ENCODE measurements around the gene CDK4.

CDK4 gene

GRCh38 chr12:57739387-57739786 is 12.7 kb downstream of the CDK4 start:
- peak overlapping the region; percentile 67 for H3K4me3 Mint-ChIP-seq
- peak overlapping the region; percentile 87 for H3K27ac Mint-ChIP-seq
- H3K4me1 Mint-ChIP-seq: peaks cover 54% of the 10 kb centered on the region
- no peaks in the 10 kb centered on the region for H3K9me3 Mint-ChIP-seq
- H3K36me3 Mint-ChIP-seq: peaks cover 1% of the 10 kb centered on the region
- H3K27me3 Mint-ChIP-seq: no peaks in the 10 kb centered on the region

- peak within 1 kb of the TSS; percentile 67 for H3K4me3 Mint-ChIP-seq
- peak within 1 kb of the TSS; percentile 87 for H3K27ac Mint-ChIP-seq
- peaks cover 48% of the 10 kb centered on the region for H3K4me1 Mint-ChIP-seq
- no peaks in the 10 kb centered on the region for H3K9me3 Mint-ChIP-seq
- H3K27me3 Mint-ChIP-seq: no peaks in the 10 kb centered on the region
- H3K36me3 Mint-ChIP-seq: peaks cover 1% of the 10 kb centered on the region
These were observed 13.4 kb downstream of the CDK4 start, which contains the start of gene AGAP2 for GRCh38 chr12:57738661-57739237. AGAP2 (minus strand) TSS chr12:57738742; CDS start chr12:57738246, 496 bp downstream.

GRCh38 chr12:57737467-57738460 is 14.3 kb downstream of the CDK4 start:
- peaks cover 46% of the 10 kb centered on the region for H3K4me1 Mint-ChIP-seq
- H3K4me3 Mint-ChIP-seq: no peak overlapping the region
- H3K27ac Mint-ChIP-seq: no peak overlapping the region
- H3K36me3 Mint-ChIP-seq: peaks cover 1% of the 10 kb centered on the region
- no peaks in the 10 kb centered on the region for H3K27me3 Mint-ChIP-seq
- no peaks in the 10 kb centered on the region for H3K9me3 Mint-ChIP-seq

GRCh38 chr12:57736741-57737466 is 15.2 kb downstream of the CDK4 start:
- no peaks in the 10 kb centered on the region for H3K9me3 Mint-ChIP-seq
- H3K36me3 Mint-ChIP-seq: peaks cover 3% of the 10 kb centered on the region
- H3K27me3 Mint-ChIP-seq: no peaks in the 10 kb centered on the region
- H3K4me1 Mint-ChIP-seq: peaks cover 41% of the 10 kb centered on the region
- no peak overlapping the region for H3K4me3 Mint-ChIP-seq
- H3K27ac Mint-ChIP-seq: peak overlapping the region; percentile 65

- Mint-ChIP-seq H3K4me3 (no peak overlapping the region), H3K27me3 (no peaks in the 10 kb centered on the region), H3K9me3 (no peaks in the 10 kb centered on the region), H3K27ac (peak overlapping the region; percentile 65), H3K36me3 (peaks cover 5% of the 10 kb centered on the region), H3K4me1 (peaks cover 39% of the 10 kb centered on the region)
These were observed 16.0 kb downstream of the CDK4 start for GRCh38 chr12:57735952-57736740.

- peaks cover 31% of the 10 kb centered on the region for H3K4me1 Mint-ChIP-seq
- H3K27me3 Mint-ChIP-seq: no peaks in the 10 kb centered on the region
- no peaks in the 10 kb centered on the region for H3K9me3 Mint-ChIP-seq
- no peak overlapping the region for H3K4me3 Mint-ChIP-seq
- H3K36me3 Mint-ChIP-seq: peaks cover 5% of the 10 kb centered on the region
- H3K27ac Mint-ChIP-seq: peak overlapping the region; percentile 30
These were observed 16.8 kb downstream of the CDK4 start for GRCh38 chr12:57735198-57735855.

- no peaks in the 10 kb centered on the region for H3K27me3 Mint-ChIP-seq
- H3K36me3 Mint-ChIP-seq: peaks cover 7% of the 10 kb centered on the region
- no peak overlapping the region for H3K4me3 Mint-ChIP-seq
- H3K27ac Mint-ChIP-seq: no peak overlapping the region
- peaks cover 25% of the 10 kb centered on the region for H3K4me1 Mint-ChIP-seq
- H3K9me3 Mint-ChIP-seq: no peaks in the 10 kb centered on the region
These were observed 17.5 kb downstream of the CDK4 start for GRCh38 chr12:57734591-57734990.

- no peaks in the 10 kb centered on the region for H3K27me3 Mint-ChIP-seq
- no peak overlapping the region for H3K27ac Mint-ChIP-seq
- H3K4me3 Mint-ChIP-seq: no peak overlapping the region
- peaks cover 7% of the 10 kb centered on the region for H3K36me3 Mint-ChIP-seq
- no peaks in the 10 kb centered on the region for H3K9me3 Mint-ChIP-seq
- H3K4me1 Mint-ChIP-seq: peaks cover 18% of the 10 kb centered on the region
These were observed 18.2 kb downstream of the CDK4 start for GRCh38 chr12:57733928-57734327.

GRCh38 chr12:57732726-57733593 is 19.1 kb downstream of the CDK4 start:
- Mint-ChIP-seq H3K4me3 (no peak overlapping the region), H3K9me3 (no peaks in the 10 kb centered on the region), H3K27ac (peak overlapping the region; percentile 71), H3K27me3 (no peaks in the 10 kb centered on the region), H3K4me1 (peaks cover 17% of the 10 kb centered on the region), H3K36me3 (peaks cover 11% of the 10 kb centered on the region)

GRCh38 chr12:57732270-57732669 is 19.8 kb downstream of the CDK4 start:
- Mint-ChIP-seq H3K4me3 (no peak overlapping the region), H3K4me1 (peaks cover 17% of the 10 kb centered on the region), H3K27me3 (no peaks in the 10 kb centered on the region), H3K27ac (peak overlapping the region; percentile 71), H3K36me3 (peaks cover 11% of the 10 kb centered on the region), H3K9me3 (no peaks in the 10 kb centered on the region)

GRCh38 chr12:57731411-57732080 is 20.6 kb downstream of the CDK4 start:
- H3K4me3 Mint-ChIP-seq: no peak overlapping the region
- H3K36me3 Mint-ChIP-seq: peaks cover 11% of the 10 kb centered on the region
- H3K27ac Mint-ChIP-seq: no peak overlapping the region
- no peaks in the 10 kb centered on the region for H3K9me3 Mint-ChIP-seq
- H3K27me3 Mint-ChIP-seq: no peaks in the 10 kb centered on the region
- H3K4me1 Mint-ChIP-seq: peaks cover 14% of the 10 kb centered on the region

GRCh38 chr12:57730336-57731067 is 21.6 kb downstream of the CDK4 start:
- Mint-ChIP-seq H3K4me1 (peaks cover 9% of the 10 kb centered on the region), H3K9me3 (no peaks in the 10 kb centered on the region), H3K4me3 (no peak overlapping the region), H3K27me3 (no peaks in the 10 kb centered on the region), H3K27ac (no peak overlapping the region), H3K36me3 (peaks cover 9% of the 10 kb centered on the region)

GRCh38 chr12:57729321-57729844 is 22.7 kb downstream of the CDK4 start:
- Mint-ChIP-seq H3K27me3 (no peaks in the 10 kb centered on the region), H3K9me3 (no peaks in the 10 kb centered on the region), H3K4me1 (peaks cover 7% of the 10 kb centered on the region), H3K27ac (peak overlapping the region; percentile 49), H3K36me3 (peaks cover 9% of the 10 kb centered on the region), H3K4me3 (no peak overlapping the region)

Measured in activated naive CD4-positive, alpha-beta T cell treated with anti-CD3 and anti-CD28 coated beads, Interleukin-2, amount 50 U/mL, for 24 hours (primary cell).